ENCODE results near the gene C20orf202. TPM values are rescaled to one million over a fixed set of nuclear protein-coding genes. Genes with fewer than 3 reads are reported as not detected.

C20orf202 gene
- total and polyA plus RNA-seq, 9 of the 15 experiments (the other 6 are each of a cell fraction or from before 2014, with no cell fraction given): 0.03 to 0.24 (median 0.15) TPM; not detected in 4

DNA sequence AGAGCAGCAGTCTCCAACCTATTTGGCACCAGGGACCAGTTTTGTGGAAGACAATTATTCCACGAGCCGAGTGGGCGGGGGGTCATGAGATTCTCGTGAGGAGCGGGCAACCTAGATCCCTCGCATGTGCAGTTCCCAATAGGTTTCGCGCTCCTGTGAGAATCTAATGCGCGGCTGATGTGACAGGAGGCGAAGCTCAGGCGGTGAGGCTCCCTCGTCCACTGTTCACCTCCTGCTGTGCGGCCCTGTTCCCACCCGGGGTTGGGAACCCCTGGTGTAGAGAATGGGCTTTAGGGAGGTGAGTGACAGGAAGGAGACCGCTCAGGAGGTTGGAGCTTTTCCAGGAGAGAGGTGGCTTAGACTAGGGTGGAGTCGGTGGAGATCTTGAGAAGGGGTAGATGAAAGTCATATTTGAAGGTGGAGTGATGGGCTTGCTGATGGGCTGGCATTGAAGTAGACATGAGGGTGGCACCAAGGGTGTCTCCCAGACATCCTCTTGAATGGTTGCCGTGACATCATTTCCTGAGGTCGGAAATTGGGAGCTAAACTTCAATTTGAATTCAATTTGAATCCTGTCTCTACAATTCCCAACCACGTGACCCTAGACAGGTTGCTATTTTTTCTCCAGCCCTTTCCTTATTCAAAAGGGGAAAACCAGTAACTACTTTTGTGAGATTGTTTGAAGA lies 21.1 kb downstream of the C20orf202 start:
- H3K9me3 ChIP-seq (replicated peaks; ENCODE audit: control insufficient read depth, insufficient read depth, low read depth, low read length): no peaks in the 10 kb centered on the region
- TF ChIP-seq ETV1 (tag; conservative IDR thresholded peaks at IDR 0.05; ENCODE audit: low read depth) (no peak), TFAM (CRISPR knock-in tag; conservative IDR thresholded peaks at IDR 0.05) (no peak), NR2C2 (CRISPR knock-in tag; IDR thresholded peaks at IDR 0.05) (no peak), NR2C2 (tag; IDR thresholded peaks at IDR 0.05) (no peak)
- H3K36me3 ChIP-seq (ENCODE audit: control insufficient read depth, insufficient read depth, low read length): no peaks in the 10 kb centered on the region
- ATAC-seq (no peak), FAIRE-seq (no peak), DNase-seq (ENCODE audit: extremely low read depth in 1 of 4, low spot score in 3 of 4) (no peak)
- 0 out of 4 replicates have a peak overlapping the region, but pooled peaks of 1 of the 2 experiments have one; percentile 66 for H3K9ac ChIP-seq (ENCODE audit: insufficient read depth in 1 of 2, low read depth in 2 of 2, low read length in 2 of 2)
- no peak overlapping the region for H3K27ac ChIP-seq (ENCODE audit: extremely low read depth, low read depth, low read length)
- no peak overlapping the region for H3K4me2 ChIP-seq (ENCODE audit: insufficient read depth, low read length)
- H3K9me1 ChIP-seq (ENCODE audit: control insufficient read depth, insufficient read depth, low read length): no peaks in the 10 kb centered on the region
- no peaks in the 10 kb centered on the region for H3K27me3 ChIP-seq (ENCODE audit: control insufficient read depth in 2 of 2, insufficient read depth in 2 of 2, low read length in 2 of 2)
- H2AFZ ChIP-seq (ENCODE audit: low read depth, low read length): no peak overlapping the region
- peaks cover 0 to 18% of the 10 kb centered on the region in 2 experiments; a peak in 4 of 5 replicates for H3K4me1 ChIP-seq (replicated peaks in 1 of 2; ENCODE audit: control insufficient read depth in 2 of 2, insufficient read depth in 2 of 2, low read length in 2 of 2)
- CTCF ChIA-PET (ENCODE audit: low intra/inter-chr PET ratio): no interaction called here
- 67% methylated on average over 16 of the region's 20 CpGs for WGBS (ENCODE audit: insufficient coverage, low coverage, missing lambda C conversion rate)
- H4K20me1 ChIP-seq (replicated peaks; ENCODE audit: control insufficient read depth, insufficient read depth, low read length): no peaks in the 10 kb centered on the region
- intact Hi-C loops (cut with micrococcal nuclease): no loop called here
- POLR2A ChIA-PET: no interaction called here
- in situ Hi-C loops (cut with MboI): no loop called here
- H3K4me3 ChIP-seq: no peak overlapping the region
- no TSS peak for BruUV-seq (replicated peaks)
- peaks cover 3% of the 10 kb centered on the region; the same call in 1 of the 3 replicates for H3K79me2 ChIP-seq (ENCODE audit: control insufficient read depth, insufficient read depth, low read length)

DNA sequence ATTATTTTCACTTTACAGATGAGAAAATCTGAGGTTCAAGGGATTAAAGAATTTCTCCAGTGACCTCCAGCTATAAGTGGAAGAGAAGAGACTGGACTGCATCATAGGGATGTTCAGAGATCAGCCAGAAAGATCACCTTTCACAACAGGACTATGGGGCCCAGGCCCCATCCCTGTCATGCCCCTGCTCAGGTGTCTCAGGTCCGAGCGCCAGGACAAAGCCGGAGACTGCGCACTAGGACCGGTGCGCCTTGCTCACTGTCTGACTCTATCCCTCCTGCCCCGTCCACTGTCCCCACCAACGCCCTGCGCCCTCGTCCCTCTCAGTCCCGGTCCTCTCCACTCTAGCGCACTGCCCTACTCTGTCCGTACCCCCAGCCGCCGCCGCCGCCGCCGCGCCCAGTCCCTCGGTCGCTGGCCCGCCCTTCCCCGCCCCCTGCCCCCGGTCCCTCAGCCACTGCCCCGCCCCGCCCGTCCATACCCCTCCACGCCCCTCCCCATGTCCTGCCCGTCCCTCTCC lies 22.1 kb downstream of the C20orf202 start:
- no peaks in the 10 kb centered on the region for H3K27me3 ChIP-seq (ENCODE audit: control insufficient read depth in 2 of 2, insufficient read depth in 2 of 2, low read length in 2 of 2)
- 14% methylated on average over 2 of the region's 30 CpGs for WGBS (ENCODE audit: insufficient coverage, low coverage, missing lambda C conversion rate)
- H4K20me1 ChIP-seq (replicated peaks; ENCODE audit: control insufficient read depth, insufficient read depth, low read length): no peaks in the 10 kb centered on the region
- peak overlapping the region; percentile 77 for H2AFZ ChIP-seq (ENCODE audit: low read depth, low read length)
- DNase-seq (ENCODE audit: extremely low read depth in 1 of 4, low spot score in 3 of 4) (peak in 2 of 4 experiments; percentile 83 to 98), ATAC-seq (peak; percentile 82), FAIRE-seq (no peak)
- H3K4me2 ChIP-seq (ENCODE audit: insufficient read depth, low read length): peak overlapping the region; percentile 80
- POLR2A ChIA-PET: interaction anchor here (0.6 kb wide), 1 partner anchor 102 kb away, joined by 3 read pairs; no protein-coding TSS in a partner anchor
- intact Hi-C loops (cut with micrococcal nuclease) (no loop called here), in situ Hi-C loops (cut with MboI) (no loop called here)
- no peak overlapping the region; the same call in 2 of the 3 replicates for H3K27ac ChIP-seq (ENCODE audit: extremely low read depth, low read depth, low read length)
- TF ChIP-seq, protein P1, sequence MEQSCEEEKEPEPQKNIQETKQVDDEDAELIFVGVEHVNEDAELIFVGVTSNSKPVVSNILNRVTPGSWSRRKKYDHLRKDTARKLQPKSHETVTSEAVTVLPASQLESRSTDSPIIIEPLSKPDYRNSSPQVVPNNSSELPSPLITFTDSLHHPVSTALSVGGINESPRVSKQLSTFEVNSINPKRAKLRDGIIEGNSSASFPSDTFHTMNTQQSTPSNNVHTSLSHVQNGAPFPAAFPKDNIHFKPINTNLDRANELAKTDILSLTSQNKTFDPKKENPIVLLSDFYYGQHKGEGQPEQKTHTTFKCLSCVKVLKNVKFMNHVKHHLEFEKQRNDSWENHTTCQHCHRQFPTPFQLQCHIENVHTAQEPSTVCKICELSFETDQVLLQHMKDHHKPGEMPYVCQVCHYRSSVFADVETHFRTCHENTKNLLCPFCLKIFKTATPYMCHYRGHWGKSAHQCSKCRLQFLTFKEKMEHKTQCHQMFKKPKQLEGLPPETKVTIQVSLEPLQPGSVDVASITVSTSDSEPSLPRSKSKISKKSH (CRISPR knock-in tag; IDR thresholded peaks at IDR 0.05): no peak
- no peak for TF ChIP-seq ZKSCAN8 (CRISPR knock-in tag; IDR thresholded peaks at IDR 0.05)
- peak; percentile 82 to 86 for TF ChIP-seq NRF1 (conservative IDR thresholded peaks at IDR 0.05 in 1 of 2, IDR thresholded peaks at IDR 0.05 in 1 of 2)
- peak; percentile 32; the same call in 1 of the 2 replicates for TF ChIP-seq ZNF263 (CRISPR knock-in tag; IDR thresholded peaks at IDR 0.05; ENCODE audit: borderline replicate concordance)
- no peak for TF ChIP-seq ZFX (CRISPR knock-in tag; IDR thresholded peaks at IDR 0.05)
- TF ChIP-seq HDAC1 (IDR thresholded peaks at IDR 0.05): 0 out of 4 replicates have a peak, but pooled peaks of 1 of the 2 experiments have one; percentile 30
- no peaks in the 10 kb centered on the region for H3K9me3 ChIP-seq (replicated peaks; ENCODE audit: control insufficient read depth, insufficient read depth, low read depth, low read length)
- H3K4me3 ChIP-seq: peak overlapping the region; percentile 42
- no peaks in the 10 kb centered on the region for H3K36me3 ChIP-seq (ENCODE audit: control insufficient read depth, insufficient read depth, low read length)
- peaks cover 0 to 18% of the 10 kb centered on the region in 2 experiments; a peak in 4 of 5 replicates for H3K4me1 ChIP-seq (replicated peaks in 1 of 2; ENCODE audit: control insufficient read depth in 2 of 2, insufficient read depth in 2 of 2, low read length in 2 of 2)
- BruUV-seq (replicated peaks): no TSS peak
- H3K9me1 ChIP-seq (ENCODE audit: control insufficient read depth, insufficient read depth, low read length): no peaks in the 10 kb centered on the region
- CTCF ChIA-PET (ENCODE audit: low intra/inter-chr PET ratio): no interaction called here
- peak overlapping the region in 1 of 2 experiments; percentile 83; a peak in 2 of 4 replicates for H3K9ac ChIP-seq (ENCODE audit: insufficient read depth in 1 of 2, low read depth in 2 of 2, low read length in 2 of 2)
- H3K79me2 ChIP-seq (ENCODE audit: control insufficient read depth, insufficient read depth, low read length): peaks cover 3% of the 10 kb centered on the region; the same call in 1 of the 3 replicates
